OCI-LY1 (cell line): Measurements from ENCODE around the gene PTP4A2.

ENCODE experiments used
- H2AFZ ChIP-seq: fragments of 200-600 bp; sonication (generic), shearing (Covaris generic); 2 replicates; pipeline ENCODE4 v1.6.0; 2014; ENCODE audit warnings: antibody characterized with exemption, mild to moderate bottlenecking, low read length
- H3F3A ChIP-seq: fragments of 200-600 bp; sonication (generic), shearing (Covaris generic); 2 replicates; pipeline ENCODE4 v1.6.0; 2014; ENCODE audit warnings: mild to moderate bottlenecking, antibody characterized with exemption, low read length, moderate library complexity; ENCODE audit not compliant: insufficient read depth
- H3K27ac ChIP-seq: fragments of 200-600 bp; sonication (generic); 2 replicates; pipeline ENCODE4 v1.5.1; 2014; ENCODE audit warnings: low read length, mixed run types, mild to moderate bottlenecking, low read depth; ENCODE audit not compliant: poor library complexity, severe bottlenecking
- H3K27me3 ChIP-seq: fragments of 200-600 bp; sonication (generic); 2 replicates; pipeline ENCODE4 v1.6.0; 2014; ENCODE audit warnings: antibody characterized with exemption, mild to moderate bottlenecking, low read length, moderate library complexity; ENCODE audit not compliant: insufficient read depth
- H3K36me3 ChIP-seq: fragments of 200-600 bp; sonication (generic); 2 replicates; pipeline ENCODE4 v1.6.1; 2014; ENCODE audit warnings: mild to moderate bottlenecking, antibody characterized with exemption, low read length, moderate library complexity, mixed read lengths; ENCODE audit not compliant: insufficient read depth
- H3K4me1 ChIP-seq: fragments of 200-600 bp; sonication (generic); 2 replicates; pipeline ENCODE4 v1.5.1; 2014; ENCODE audit warnings: mild to moderate bottlenecking, low read length, moderate library complexity; ENCODE audit not compliant: insufficient read depth, severe bottlenecking
- H3K4me2 ChIP-seq: fragments of 200-600 bp; sonication (generic), shearing (Covaris generic); 2 replicates; pipeline ENCODE4 v1.6.1; 2014; ENCODE audit warnings: low read length
- H3K4me3 ChIP-seq: fragments of 200-600 bp; sonication (generic); 2 replicates; pipeline ENCODE4 v1.5.1; 2014; ENCODE audit warnings: low read length, low read depth, mild to moderate bottlenecking, mixed read lengths; ENCODE audit not compliant: poor library complexity, severe bottlenecking
- H3K79me2 ChIP-seq: fragments of 200-600 bp; shearing (Covaris generic); 2 replicates; pipeline ENCODE4 v1.6.1; 2016; ENCODE audit warnings: mixed run types, low read length, mixed read lengths; ENCODE audit not compliant: insufficient read depth
- H3K9ac ChIP-seq: fragments of 200-600 bp; sonication (generic), shearing (Covaris generic); 2 replicates; pipeline ENCODE4 v1.6.1; 2014; ENCODE audit warnings: mild to moderate bottlenecking, low read length, mixed read lengths
- H3K9me2 ChIP-seq: fragments of 200-600 bp; sonication (generic), shearing (Covaris generic); 2 replicates; pipeline ENCODE4 v1.6.1; 2014; ENCODE audit warnings: low read depth, mild to moderate bottlenecking, low read length, mixed read lengths
- H3K9me3 ChIP-seq: fragments of 200-600 bp; shearing (Covaris generic); 2 replicates; pipeline ENCODE4 v1.6.1; 2014; ENCODE audit warnings: low read length, mixed read lengths
- H4K20me1 ChIP-seq: fragments of 200-600 bp; sonication (generic), shearing (Covaris generic); 2 replicates; pipeline ENCODE4 v1.6.0; 2016; ENCODE audit warnings: mild to moderate bottlenecking, low read length; ENCODE audit not compliant: insufficient read depth
- EZH2 ChIP-seq: fragments of 200-600 bp; sonication (generic), shearing (Covaris generic); IDR thresholded peaks from 2 replicates; pipeline ENCODE4 v1.8.0; 2017; ENCODE audit warnings: borderline replicate concordance, mixed run types, mild to moderate bottlenecking, antibody characterized with exemption, low read length, moderate library complexity, mixed read lengths
- TF ChIP-seq, protein P1 (sequence below): fragments of 200-600 bp; sonication (generic), shearing (Covaris generic); IDR thresholded peaks from 2 replicates; pipeline ENCODE4 v1.5.1; 2017; ENCODE audit warnings: mild to moderate bottlenecking, antibody characterized with exemption, low read length, moderate library complexity, mixed read lengths

Gene PTP4A2

DNA sequence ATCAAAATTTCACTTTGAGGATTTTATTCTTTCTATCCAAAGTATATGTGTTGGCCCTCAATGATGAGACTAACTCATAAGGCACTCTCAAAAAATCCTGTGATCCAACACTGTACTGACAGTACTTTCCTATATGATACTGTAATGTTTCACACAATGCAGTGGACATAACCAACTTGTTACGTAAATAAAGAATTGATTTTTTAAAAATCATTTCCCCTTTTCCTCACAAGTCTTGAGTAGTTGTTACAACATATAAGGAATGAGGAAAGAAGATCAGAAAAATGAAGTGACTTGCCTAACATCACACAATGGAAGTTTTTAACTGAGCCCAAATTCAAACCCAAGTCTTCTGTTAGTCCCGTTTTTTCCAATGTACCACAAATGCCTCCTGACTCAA, 17.2 kb downstream of the PTP4A2 start:
- H3F3A ChIP-seq = no peaks in the 10 kb centered on the region
- H3K36me3 ChIP-seq = peaks cover 57% of the 10 kb centered on the region
- TF ChIP-seq, protein P1, sequence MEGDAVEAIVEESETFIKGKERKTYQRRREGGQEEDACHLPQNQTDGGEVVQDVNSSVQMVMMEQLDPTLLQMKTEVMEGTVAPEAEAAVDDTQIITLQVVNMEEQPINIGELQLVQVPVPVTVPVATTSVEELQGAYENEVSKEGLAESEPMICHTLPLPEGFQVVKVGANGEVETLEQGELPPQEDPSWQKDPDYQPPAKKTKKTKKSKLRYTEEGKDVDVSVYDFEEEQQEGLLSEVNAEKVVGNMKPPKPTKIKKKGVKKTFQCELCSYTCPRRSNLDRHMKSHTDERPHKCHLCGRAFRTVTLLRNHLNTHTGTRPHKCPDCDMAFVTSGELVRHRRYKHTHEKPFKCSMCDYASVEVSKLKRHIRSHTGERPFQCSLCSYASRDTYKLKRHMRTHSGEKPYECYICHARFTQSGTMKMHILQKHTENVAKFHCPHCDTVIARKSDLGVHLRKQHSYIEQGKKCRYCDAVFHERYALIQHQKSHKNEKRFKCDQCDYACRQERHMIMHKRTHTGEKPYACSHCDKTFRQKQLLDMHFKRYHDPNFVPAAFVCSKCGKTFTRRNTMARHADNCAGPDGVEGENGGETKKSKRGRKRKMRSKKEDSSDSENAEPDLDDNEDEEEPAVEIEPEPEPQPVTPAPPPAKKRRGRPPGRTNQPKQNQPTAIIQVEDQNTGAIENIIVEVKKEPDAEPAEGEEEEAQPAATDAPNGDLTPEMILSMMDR = no peak
- no peak for TF ChIP-seq EZH2
- H3K4me2 ChIP-seq = no peak overlapping the region
- no peaks in the 10 kb centered on the region for H3K27me3 ChIP-seq
- no peaks in the 10 kb centered on the region for H4K20me1 ChIP-seq
- H3K9me2 ChIP-seq = no peaks in the 10 kb centered on the region
- no peaks in the 10 kb centered on the region for H3K9me3 ChIP-seq
- no peak overlapping the region for H2AFZ ChIP-seq
- H3K27ac ChIP-seq = no peak overlapping the region
- peaks cover 87% of the 10 kb centered on the region for H3K79me2 ChIP-seq
- peaks cover 25% of the 10 kb centered on the region for H3K4me1 ChIP-seq
- H3K4me3 ChIP-seq = no peak overlapping the region
- no peak overlapping the region for H3K9ac ChIP-seq

DNA sequence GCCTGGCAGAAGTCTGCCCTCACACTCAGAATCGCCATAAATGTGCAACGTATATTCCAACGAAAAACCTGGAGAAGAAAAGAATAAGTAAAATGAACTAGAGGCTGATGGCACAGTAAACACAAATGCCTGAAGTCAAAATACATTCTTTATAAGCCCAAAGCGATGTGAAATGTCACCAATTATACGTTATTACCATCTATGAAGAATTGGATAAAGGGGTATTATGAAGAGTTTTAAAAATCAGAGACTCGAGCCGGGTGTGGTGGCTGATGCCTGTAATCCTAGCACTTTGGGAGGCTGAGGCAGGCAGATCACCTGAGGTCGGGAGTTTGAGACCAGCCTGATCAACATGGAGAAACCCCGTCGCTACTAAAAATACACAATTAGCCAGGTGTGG, 18.6 kb downstream of the PTP4A2 start:
- Histone ChIP-seq H3F3A (no peaks in the 10 kb centered on the region), H2AFZ (no peak overlapping the region), H3K9me3 (no peaks in the 10 kb centered on the region), H3K79me2 (peaks cover 81% of the 10 kb centered on the region), H3K9ac (no peak overlapping the region), H3K9me2 (no peaks in the 10 kb centered on the region), H3K36me3 (peaks cover 71% of the 10 kb centered on the region), H3K4me2 (no peak overlapping the region), H3K4me3 (no peak overlapping the region), H3K27ac (no peak overlapping the region), H4K20me1 (no peaks in the 10 kb centered on the region), H3K4me1 (peaks cover 12% of the 10 kb centered on the region), H3K27me3 (no peaks in the 10 kb centered on the region)
- TF ChIP-seq, protein P1 = no peak
- no peak for TF ChIP-seq EZH2

DNA sequence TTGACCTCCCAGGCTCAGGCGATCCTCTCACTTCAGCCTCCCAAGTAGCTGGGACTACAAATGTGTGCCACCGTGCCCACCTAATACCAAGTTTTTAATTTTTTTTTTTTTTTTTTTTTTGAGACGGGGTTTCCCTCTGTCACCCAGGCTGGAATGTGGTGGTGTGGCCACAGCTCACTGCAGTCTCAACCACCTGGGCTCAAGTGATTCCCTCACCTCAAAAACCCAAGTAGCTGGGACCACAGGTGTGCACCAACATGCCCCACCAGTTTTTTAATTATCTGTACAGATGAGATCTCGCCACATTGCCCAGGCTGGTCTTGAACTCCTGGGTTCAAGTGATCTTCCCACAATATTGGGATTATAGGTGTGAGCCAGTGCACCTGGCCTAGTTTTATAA, 22.7 kb downstream of the PTP4A2 start:
- H3K4me3 ChIP-seq = no peak overlapping the region
- H3K9me3 ChIP-seq = no peaks in the 10 kb centered on the region
- H3K4me1 ChIP-seq = no peaks in the 10 kb centered on the region
- no peaks in the 10 kb centered on the region for H4K20me1 ChIP-seq
- H3K9ac ChIP-seq = no peak overlapping the region
- TF ChIP-seq, protein P1 = no peak
- TF ChIP-seq EZH2 = no peak
- no peak overlapping the region for H3K27ac ChIP-seq
- no peaks in the 10 kb centered on the region for H3K9me2 ChIP-seq
- H3K4me2 ChIP-seq = no peak overlapping the region
- peaks cover 90% of the 10 kb centered on the region for H3K36me3 ChIP-seq
- no peak overlapping the region for H2AFZ ChIP-seq
- H3K27me3 ChIP-seq = no peaks in the 10 kb centered on the region
- H3F3A ChIP-seq = no peaks in the 10 kb centered on the region; the same call in 1 of the 2 replicates
- H3K79me2 ChIP-seq = peaks cover 61% of the 10 kb centered on the region
